GM12892 (cell line): ENCODE results near the gene STAM2. TPM values are rescaled to one million over a fixed set of nuclear protein-coding genes. Genes with fewer than 3 reads are reported as not detected.
A peak's percentile ranks its signal among the peaks of the same experiment; 100 is the strongest.
"Not testable (repeated sequence)": the region's sequence is repeated elsewhere in the genome, so short reads cannot be mapped to it uniquely, and the experiment has no call there.

Experiments
- DNase-seq: peaks from one replicate; pipeline ENCODE4 v3.0.0; 2011; ENCODE audit not compliant: insufficient read length
- FAIRE-seq: peaks from 2 replicates; lab custom pipeline; 2011; peaks lifted over from hg19 to GRCh38; lab: Jason Lieb, UNC
- POLR2A ChIP-seq: IDR thresholded peaks from 2 replicates; pipeline ENCODE4 v1.6.1; 2011; ENCODE audit warnings: low read depth, low read length, control low read depth
- POLR2AphosphoS5 ChIP-seq: IDR thresholded peaks from 2 replicates; pipeline ENCODE4 v1.6.1; 2011; ENCODE audit warnings: low read depth, low read length, control low read depth
- TAF1 ChIP-seq: IDR thresholded peaks from 2 replicates; pipeline ENCODE4 v1.6.1; 2011; ENCODE audit warnings: low read depth, mild to moderate bottlenecking, control low read depth, low read length, borderline replicate concordance
- polyA plus RNA-seq: library from polyadenylated mRNA; unstranded; fragments of >200 nt; gene quantifications from one replicate; pipeline ENCODE4 v1.2.1, GENCODE V29; 2012; ENCODE audit warnings: missing spikeins, inconsistent platforms; ENCODE audit not compliant: missing spikeins

The STAM2 gene
- polyA plus RNA-seq, result 12.0 TPM

GRCh38 chr2:152175368-152176112 is at the start of gene STAM2:
STAM2 (minus strand) TSS chr2:152175763; CDS start chr2:152175642, 121 bp downstream.
- FAIRE-seq (peak; percentile 96), DNase-seq (peak; percentile 81)
- peak; percentile 93 for TF ChIP-seq POLR2A
- peak; percentile 95 for TF ChIP-seq POLR2AphosphoS5
- TF ChIP-seq TAF1, result peak; percentile 22; the same call in 1 of the 2 replicates

- FAIRE-seq, result no peak
- DNase-seq, result no peak
- TF ChIP-seq TAF1, result no peak
- no peak for TF ChIP-seq POLR2A
- no peak for TF ChIP-seq POLR2AphosphoS5
Measured at GRCh38 chr2:152223977-152224376, 48.4 kb upstream of the STAM2 start.

GRCh38 chr2:152222975-152223637 is 47.5 kb upstream of the STAM2 start:
- peak; percentile 17 for FAIRE-seq
- TF ChIP-seq POLR2A (no peak), TAF1 (no peak), POLR2AphosphoS5 (no peak)
- DNase-seq, result no peak

- no peak for DNase-seq
- TF ChIP-seq POLR2AphosphoS5 (no peak), TAF1 (no peak), POLR2A (no peak)
- FAIRE-seq, result no peak
Measured at GRCh38 chr2:152221839-152222238, 46.3 kb upstream of the STAM2 start.

GRCh38 chr2:152219077-152219828 is 43.7 kb upstream of the STAM2 start:
- TF ChIP-seq TAF1 (no peak), POLR2A (no peak), POLR2AphosphoS5 (no peak)
- DNase-seq, result no peak
- FAIRE-seq, result no peak

GRCh38 chr2:152201466-152201830 is 25.9 kb upstream of the STAM2 start:
- FAIRE-seq (no peak), DNase-seq (no peak)
- no peak for TF ChIP-seq TAF1
- TF ChIP-seq POLR2A, result no peak
- TF ChIP-seq POLR2AphosphoS5, result no peak

- DNase-seq (no peak), FAIRE-seq (peak; percentile 53)
- no peak for TF ChIP-seq POLR2AphosphoS5
- no peak for TF ChIP-seq POLR2A
Measured at GRCh38 chr2:152200565-152201465, 25.3 kb upstream of the STAM2 start.

GRCh38 chr2:152200101-152200500 is 24.5 kb upstream of the STAM2 start:
- TF ChIP-seq POLR2A, result no peak
- TF ChIP-seq TAF1, result no peak
- no peak for TF ChIP-seq POLR2AphosphoS5
- FAIRE-seq, result no peak
- DNase-seq, result no peak

- DNase-seq (no peak), FAIRE-seq (no peak)
- TF ChIP-seq TAF1, result no peak
- no peak for TF ChIP-seq POLR2A
- TF ChIP-seq POLR2AphosphoS5, result no peak
Measured at GRCh38 chr2:152198499-152198898, 22.9 kb upstream of the STAM2 start.

- FAIRE-seq, result not testable (repeated sequence)
Measured at GRCh38 chr2:152197508-152198284, 22.1 kb upstream of the STAM2 start.

More at GRCh38 chr2:152197508-152198284, 22.1 kb upstream of the STAM2 start:
- not testable (repeated sequence) for DNase-seq
